Peyer's patch (tissue), 4 donors: ENCODE results near the gene EPHB4. TPM values are rescaled to one million over a fixed set of nuclear protein-coding genes. Genes with fewer than 3 reads are reported as not detected.

ENCODE experiments used
- DNase-seq, 3 donors: peaks; one replicate each; pipeline ENCODE4 v3.0.0-alpha.2; 2017 to 2019
- H3K27ac ChIP-seq, 4 donors: fragments of 200-600 bp; sonication (generic); one replicate each; pipeline ENCODE4 v1.5.1; 2016 to 2019
- H3K27me3 ChIP-seq, 2 donors: fragments of 200-600 bp; sonication (generic); one replicate each; pipeline ENCODE4 v1.5.1; 2019
- H3K36me3 ChIP-seq, 3 donors: fragments of 200-600 bp; sonication (generic); one replicate each; pipeline ENCODE4 v1.5.1; 2016 to 2019
- H3K4me1 ChIP-seq, 4 donors: fragments of 200-600 bp; sonication (generic); one replicate each; pipeline ENCODE4 v1.5.1; 2016 to 2019
- H3K4me3 ChIP-seq, 4 donors: fragments of 200-600 bp; sonication (generic); 1 replicate in 3 of 4; 2 replicates in 1 of 4; pipeline ENCODE4 v1.5.1; 2016 to 2019; ENCODE audit warnings: mild to moderate bottlenecking in 1 of 4
- H3K9me3 ChIP-seq, 4 donors: fragments of 200-600 bp; sonication (generic); one replicate each; pipeline ENCODE4 v1.5.1; 2016 to 2019; ENCODE audit warnings: mild to moderate bottlenecking in 1 of 4
- CTCF ChIP-seq, 6 experiments: fragments of 450-650 bp in 4 of 6; fragments of 200-600 bp in 2 of 6; sonication (generic) in 1 of 6; IDR thresholded peaks; one replicate each; pipeline ENCODE4 v1.5.1; 2017 to 2019; ENCODE audit warnings: antibody characterized with exemption in 6 of 6, mild to moderate bottlenecking in 3 of 6, moderate library complexity in 1 of 6
- POLR2A ChIP-seq, 2 donors: fragments of 450-650 bp; IDR thresholded peaks; one replicate each; pipeline ENCODE4 v1.5.1; 2017; ENCODE audit warnings: antibody characterized with exemption in 2 of 2, mild to moderate bottlenecking in 2 of 2, moderate library complexity in 2 of 2
- total RNA-seq, 4 donors: library from RNA; depleted of rRNA; stranded (reverse); fragments of >200 nt; gene quantifications; one replicate each; pipeline ENCODE4 v1.1.0, GENCODE V29; 2016

Gene EPHB4
- total RNA-seq, 4 donors from 2014 or later = 10.3 to 48.7 (median 31.7) TPM

GRCh38 chr7:100873599-100874299, 46.4 kb upstream of the EPHB4 start:
- H3K27me3 ChIP-seq = no peaks in the 10 kb centered on the region
- TF ChIP-seq POLR2A (IDR thresholded peaks at IDR 0.05) (no peak), CTCF (IDR thresholded peaks at IDR 0.05) (no peak)
- peaks cover 0 to 33% (median 0%) of the 10 kb centered on the region in 3 donors for H3K36me3 ChIP-seq
- peak overlapping the region in 2 of 4 donors; percentile 86 to 98 for H3K4me3 ChIP-seq
- no peaks in the 10 kb centered on the region for H3K9me3 ChIP-seq
- peaks cover 0 to 39% (median 14%) of the 10 kb centered on the region in 4 donors for H3K4me1 ChIP-seq
- peak overlapping the region in 3 of 4 donors; percentile 91 to 97 (median 96) for H3K27ac ChIP-seq
- DNase-seq = no peak

- H3K36me3 ChIP-seq = peaks cover 0 to 12% (median 0%) of the 10 kb centered on the region in 3 donors
- TF ChIP-seq POLR2A (IDR thresholded peaks at IDR 0.05) (no peak), CTCF (IDR thresholded peaks at IDR 0.05) (no peak)
Measured at GRCh38 chr7:100867776-100868485, 40.6 kb upstream of the EPHB4 start.

GRCh38 chr7:100867040-100867775, 39.9 kb upstream of the EPHB4 start, which contains the start of gene TRIP6:
Gene TRIP6 (plus strand): TSS chr7:100867387. CDS start chr7:100867498, 111 bp downstream.
- peaks cover 0 to 8% (median 0%) of the 10 kb centered on the region in 3 donors for H3K36me3 ChIP-seq
- H3K4me3 ChIP-seq = peak within 1 kb of the TSS; percentile 30 to 71 (median 64)
- H3K27ac ChIP-seq = peak within 1 kb of the TSS; percentile 75 to 95 (median 86)
- no peaks in the 10 kb centered on the region for H3K27me3 ChIP-seq
- peaks cover 6 to 42% (median 12%) of the 10 kb centered on the region in 4 donors for H3K4me1 ChIP-seq
- no peaks in the 10 kb centered on the region for H3K9me3 ChIP-seq
- peak; percentile 70 to 88 (median 76) for DNase-seq
- no peak for TF ChIP-seq CTCF (IDR thresholded peaks at IDR 0.05)
- TF ChIP-seq POLR2A (IDR thresholded peaks at IDR 0.05) = no peak

More at GRCh38 chr7:100867776-100868485, 40.6 kb upstream of the EPHB4 start:
- H3K9me3 ChIP-seq = no peaks in the 10 kb centered on the region
- no peak for DNase-seq
- peak overlapping the region; percentile 30 to 71 (median 64) for H3K4me3 ChIP-seq
- no peaks in the 10 kb centered on the region for H3K27me3 ChIP-seq
- H3K4me1 ChIP-seq = peaks cover 6 to 41% (median 12%) of the 10 kb centered on the region in 4 donors
- peak overlapping the region; percentile 75 to 95 (median 86) for H3K27ac ChIP-seq

- Histone ChIP-seq H3K4me1 (peaks cover 6 to 42% (median 12%) of the 10 kb centered on the region in 4 donors), H3K27ac (peak overlapping the region; percentile 75 to 95 (median 86)), H3K27me3 (no peaks in the 10 kb centered on the region), H3K36me3 (peaks cover 0 to 7% (median 0%) of the 10 kb centered on the region in 3 donors), H3K4me3 (peak overlapping the region; percentile 30 to 71 (median 64)), H3K9me3 (no peaks in the 10 kb centered on the region)
- no peak for DNase-seq
- TF ChIP-seq POLR2A (IDR thresholded peaks at IDR 0.05) (no peak), CTCF (IDR thresholded peaks at IDR 0.05) (no peak)
Measured at GRCh38 chr7:100866729-100867039, 39.4 kb upstream of the EPHB4 start.
